Cardiac septum (tissue), 1 donor: ENCODE data around the gene TAP1. TPM values are rescaled to one million over a fixed set of nuclear protein-coding genes. Genes with fewer than 3 reads are reported as not detected.
A peak's percentile ranks its signal among the peaks of the same experiment; 100 is the strongest.

Experiments used
- DNase-seq: peaks from one replicate; pipeline ENCODE4 v3.0.0-alpha.2; 2020; ENCODE audit warnings: low spot score
- intact Hi-C: fragments of 100-400 bp; cut with DNase I; formaldehyde crosslinking; loops from one replicate; pipeline ENCODE4 v1.14.0; 2022
- total RNA-seq: library from RNA; stranded (reverse); fragmentation: NEBNext Ultra II Directional; extraction: Animal tissue kit (Norgen Biotek cat#: 25700); gene quantifications from one replicate; pipeline ENCODE4 v1.2.1, GENCODE V29; 2021
- donor health status: DM: no; HTN: no; CAD: no.

TAP1 gene
- total RNA-seq, 1 donor from 2014 or later = 18.1 TPM

GRCh38 chr6:32843979-32844838 is 9.3 kb downstream of the TAP1 start, which contains the start of gene PSMB8:
PSMB8 (minus strand) TSS chr6:32844047; CDS start chr6:32843996, 51 bp downstream.
- intact Hi-C loops = loop anchor here (1.0 kb wide), 1 partner anchor 9 kb away; the partner anchor contains the start of gene TAP1
- peak; percentile 98 for DNase-seq

- DNase-seq = no peak
- intact Hi-C loops = no loop called here
These were observed 10.0 kb downstream of the TAP1 start for GRCh38 chr6:32843331-32843978.

DNA sequence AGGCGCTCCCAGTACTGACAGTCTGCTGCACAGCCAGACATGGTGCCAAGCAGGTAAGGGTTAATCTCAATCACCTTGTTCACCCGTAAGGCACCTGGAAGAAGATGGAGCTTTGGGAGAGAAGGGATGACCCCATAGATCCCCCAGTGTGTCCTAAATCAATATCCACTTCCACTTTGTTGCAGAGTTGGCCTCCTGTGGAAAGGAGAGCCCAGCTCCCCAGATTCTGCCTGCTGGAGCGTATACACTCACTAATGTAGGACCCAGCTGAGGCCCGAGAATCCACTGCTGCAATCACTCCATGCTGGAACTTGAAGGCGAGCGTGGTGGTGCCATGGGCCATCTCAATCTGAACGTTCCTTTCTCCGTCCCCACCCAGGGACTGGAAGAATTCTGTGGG is 10.8 kb downstream of the TAP1 start:
- intact Hi-C loops = no loop called here
- DNase-seq = no peak

DNA sequence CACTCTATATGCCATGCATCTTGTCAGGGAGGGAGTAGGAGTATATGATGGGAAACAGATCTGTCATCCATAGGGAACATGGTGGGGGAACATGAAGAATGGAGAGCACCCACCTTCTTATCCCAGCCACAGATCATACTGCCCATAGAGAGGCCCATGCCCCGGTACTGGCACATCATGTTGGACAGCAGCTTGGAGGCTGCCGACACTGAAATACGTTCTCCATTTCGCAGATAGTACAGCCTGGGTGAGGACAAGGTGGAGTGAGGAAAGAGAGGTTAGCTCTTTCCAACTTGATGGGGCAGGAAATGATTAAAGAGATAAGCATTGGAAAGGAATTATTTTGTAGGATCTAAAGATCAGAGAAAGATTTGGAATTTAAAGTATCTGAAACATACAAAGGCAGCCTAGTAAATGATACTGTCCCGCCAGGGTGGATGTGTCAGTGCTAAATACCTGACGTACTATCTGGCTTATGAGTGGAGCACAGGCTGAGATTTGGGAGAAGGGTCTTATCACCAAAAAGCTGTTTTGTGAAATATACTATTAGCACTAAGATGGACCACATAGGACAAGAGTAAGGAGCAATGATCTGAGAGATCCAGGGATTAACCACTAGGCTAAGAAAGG is 11.4 kb downstream of the TAP1 start:
- DNase-seq = no peak
- intact Hi-C loops = no loop called here

GRCh38 chr6:32840604-32841246 is 12.8 kb downstream of the TAP1 start:
- no peak for DNase-seq
- intact Hi-C loops = no loop called here

- intact Hi-C loops = no loop called here
- DNase-seq = no peak
These were observed 14.1 kb downstream of the TAP1 start for GRCh38 chr6:32839356-32839755.

- intact Hi-C loops = loop anchor here (1.0 kb wide), 2 partner anchors 15 to 30 kb away; partner anchors contain the start of gene TAP1
These were observed 15.2 kb downstream of the TAP1 start, which contains the start of gene TAP2 for GRCh38 chr6:32838114-32838958. TAP2 (minus strand) TSS chr6:32838739; CDS start chr6:32838233, 506 bp downstream.

GRCh38 chr6:32837651-32838113 is 15.8 kb downstream of the TAP1 start:
- no peak for DNase-seq
- intact Hi-C loops = loop anchor here (1.0 kb wide), 2 partner anchors 16 to 31 kb away; partner anchors contain the start of gene TAP1

More at GRCh38 chr6:32838114-32838958, 15.2 kb downstream of the TAP1 start, which contains the start of gene TAP2:
- DNase-seq = peak; percentile 99

DNA sequence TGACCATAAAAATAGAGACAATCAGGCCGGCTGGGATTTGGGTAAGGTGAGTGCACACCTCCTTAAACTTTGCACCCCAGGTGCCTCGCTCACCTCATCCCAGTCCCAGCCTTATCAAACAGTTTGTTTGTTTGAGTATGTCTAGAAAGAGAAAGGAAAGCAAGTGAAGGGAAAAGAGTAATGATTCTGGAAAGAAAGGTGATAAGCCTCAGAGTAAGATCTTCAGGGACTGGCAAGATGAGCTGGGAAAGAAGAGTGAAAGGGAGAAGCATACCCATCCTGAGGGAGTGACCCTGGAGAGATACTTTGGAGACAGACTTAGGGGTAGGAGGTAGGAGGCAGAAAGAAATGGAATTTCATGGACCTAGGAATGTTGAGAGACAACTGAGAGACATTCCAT is 16.6 kb downstream of the TAP1 start:
- no peak for DNase-seq
- intact Hi-C loops = no loop called here

GRCh38 chr6:32835167-32835893 is 18.2 kb downstream of the TAP1 start:
- intact Hi-C loops = no loop called here
- no peak for DNase-seq

DNA sequence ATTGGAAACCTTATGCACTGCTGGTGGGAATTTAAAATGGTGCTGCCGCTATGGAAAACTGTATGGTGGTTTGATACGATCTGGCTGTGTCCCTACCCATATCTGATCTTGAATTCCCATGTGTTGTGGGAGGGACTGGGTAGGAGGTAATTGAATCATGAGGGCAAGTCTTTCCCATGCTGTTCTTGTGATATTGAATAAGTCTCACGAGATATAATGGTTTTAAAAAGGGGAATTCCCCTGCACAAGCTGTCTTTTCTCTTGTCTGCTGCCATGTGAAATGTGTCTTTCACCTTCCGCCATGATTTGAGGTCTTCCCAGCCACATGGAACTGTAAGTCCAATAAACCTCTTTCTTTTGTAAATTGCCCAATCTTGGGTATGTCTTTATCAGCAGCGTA is 19.8 kb downstream of the TAP1 start:
- DNase-seq = no peak
- intact Hi-C loops = no loop called here

DNA sequence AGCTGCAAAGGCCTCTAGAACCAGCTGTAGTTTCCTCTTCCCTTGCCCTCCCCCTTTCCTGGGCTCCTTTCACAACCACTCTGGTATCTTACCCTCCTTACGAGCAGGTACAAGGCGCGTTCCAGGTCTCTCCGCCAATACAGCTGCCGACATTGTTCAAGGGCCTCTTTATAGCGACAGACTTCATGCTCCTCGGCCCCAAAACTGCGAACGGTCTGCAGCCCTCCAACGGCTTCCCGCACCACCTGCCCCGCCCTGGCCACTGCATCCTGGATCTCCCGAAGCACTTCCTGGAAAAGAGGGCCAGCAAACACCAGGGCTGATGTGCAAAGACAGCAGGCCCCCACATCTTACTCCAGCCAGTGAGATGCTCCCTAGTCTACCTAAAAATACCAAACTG is 21.0 kb downstream of the TAP1 start:
- intact Hi-C loops = no loop called here

GRCh38 chr6:32830936-32831335 is 22.6 kb downstream of the TAP1 start:
- no peak for DNase-seq
- intact Hi-C loops = no loop called here

More for the DNA sequence above, 21.0 kb downstream of the TAP1 start:
- DNase-seq = no peak

- intact Hi-C loops = no loop called here
- no peak for DNase-seq
These were observed 23.5 kb downstream of the TAP1 start for GRCh38 chr6:32830017-32830416.

- intact Hi-C loops = no loop called here
- DNase-seq = no peak
These were observed 24.0 kb downstream of the TAP1 start for GRCh38 chr6:32829495-32829894.

GRCh38 chr6:32827025-32827424 is 26.5 kb downstream of the TAP1 start:
- intact Hi-C loops = no loop called here

DNA sequence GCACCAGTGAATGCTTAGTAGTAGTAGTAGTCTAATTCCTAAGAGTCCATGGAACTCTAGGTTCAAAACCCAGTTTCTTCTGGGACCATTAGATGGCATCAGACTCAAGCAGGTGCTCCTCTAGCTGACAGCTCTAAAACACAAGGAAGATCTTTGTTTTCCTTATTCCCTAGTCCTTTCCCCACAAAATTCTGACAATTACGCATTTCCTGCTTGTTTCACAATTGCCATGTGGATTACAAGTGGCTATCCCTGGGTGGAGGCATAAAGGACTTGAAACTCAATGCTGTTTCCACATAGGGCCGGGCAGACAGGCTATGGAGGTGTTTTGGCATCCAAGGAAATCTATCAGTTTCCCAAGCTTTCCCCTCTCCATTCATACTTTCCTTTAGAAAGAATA is 27.5 kb downstream of the TAP1 start:
- intact Hi-C loops = no loop called here
- DNase-seq = no peak

More at GRCh38 chr6:32827025-32827424, 26.5 kb downstream of the TAP1 start:
- no peak for DNase-seq

DNA sequence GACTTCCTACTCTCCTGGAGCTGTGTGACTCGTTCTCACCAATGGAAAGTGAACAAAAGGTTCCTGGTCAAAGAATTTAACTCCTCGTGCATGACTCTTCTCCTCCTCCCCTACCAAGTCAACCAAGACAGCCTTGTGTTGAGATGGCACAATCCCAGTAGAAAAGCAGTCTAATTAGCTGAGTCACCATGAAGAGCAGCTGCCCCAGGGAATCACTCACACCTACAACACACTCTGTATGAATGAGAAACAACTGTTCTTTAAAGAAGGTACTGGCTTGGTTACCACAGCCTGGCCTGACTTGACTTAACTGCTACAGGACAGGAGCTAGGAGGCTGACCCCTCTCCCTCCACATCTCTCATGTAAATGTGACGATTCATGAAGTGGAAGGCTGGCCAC is 33.8 kb downstream of the TAP1 start:
- intact Hi-C loops = no loop called here
- no peak for DNase-seq
